Measurements from ENCODE around the gene AFAP1. TPM values are rescaled to one million over a fixed set of nuclear protein-coding genes. Genes with fewer than 3 reads are reported as not detected.

Gene AFAP1
- total RNA-seq, 2 experiments from 2014 or later: 13.6 to 13.8 TPM

GRCh38 chr4:7806338-7807090, 133.1 kb downstream of the AFAP1 start:
- H3K27me3 Mint-ChIP-seq: no peaks in the 10 kb centered on the region
- DNase-seq: no peak
- no peak overlapping the region for H3K4me3 Mint-ChIP-seq
- H3K4me1 Mint-ChIP-seq: peaks cover 11% of the 10 kb centered on the region
- H3K36me3 Mint-ChIP-seq: peaks cover 4% of the 10 kb centered on the region
- no peaks in the 10 kb centered on the region for H3K9me3 Mint-ChIP-seq
- H3K27ac Mint-ChIP-seq: no peak overlapping the region

- no peaks in the 10 kb centered on the region for H3K27me3 Mint-ChIP-seq
- H3K4me1 Mint-ChIP-seq: peaks cover 11% of the 10 kb centered on the region
- DNase-seq: no peak
- peaks cover 4% of the 10 kb centered on the region for H3K36me3 Mint-ChIP-seq
- no peak overlapping the region for H3K27ac Mint-ChIP-seq
- H3K4me3 Mint-ChIP-seq: no peak overlapping the region
- H3K9me3 Mint-ChIP-seq: no peaks in the 10 kb centered on the region
Measured at GRCh38 chr4:7805533-7806337, 133.9 kb downstream of the AFAP1 start.

GRCh38 chr4:7804756-7805385, 134.8 kb downstream of the AFAP1 start:
- peaks cover 7% of the 10 kb centered on the region for H3K36me3 Mint-ChIP-seq
- H3K4me1 Mint-ChIP-seq: peaks cover 11% of the 10 kb centered on the region
- no peak for DNase-seq
- H3K27ac Mint-ChIP-seq: no peak overlapping the region
- H3K9me3 Mint-ChIP-seq: no peaks in the 10 kb centered on the region
- no peaks in the 10 kb centered on the region for H3K27me3 Mint-ChIP-seq
- H3K4me3 Mint-ChIP-seq: no peak overlapping the region

GRCh38 chr4:7803992-7804755, 135.5 kb downstream of the AFAP1 start:
- peak; percentile 79 for DNase-seq
- no peaks in the 10 kb centered on the region for H3K9me3 Mint-ChIP-seq
- H3K4me1 Mint-ChIP-seq: peaks cover 11% of the 10 kb centered on the region
- no peaks in the 10 kb centered on the region for H3K27me3 Mint-ChIP-seq
- H3K4me3 Mint-ChIP-seq: no peak overlapping the region
- H3K36me3 Mint-ChIP-seq: peaks cover 11% of the 10 kb centered on the region
- peak overlapping the region; percentile 49 for H3K27ac Mint-ChIP-seq

GRCh38 chr4:7803371-7803770, 136.3 kb downstream of the AFAP1 start:
- no peak for DNase-seq
- Mint-ChIP-seq H3K27me3 (no peaks in the 10 kb centered on the region), H3K4me1 (peaks cover 11% of the 10 kb centered on the region), H3K36me3 (peaks cover 13% of the 10 kb centered on the region), H3K27ac (no peak overlapping the region), H3K4me3 (no peak overlapping the region), H3K9me3 (no peaks in the 10 kb centered on the region)

GRCh38 chr4:7802093-7802726, 137.5 kb downstream of the AFAP1 start:
- no peaks in the 10 kb centered on the region for H3K27me3 Mint-ChIP-seq
- H3K4me3 Mint-ChIP-seq: no peak overlapping the region
- peak; percentile 70 for DNase-seq
- no peaks in the 10 kb centered on the region for H3K9me3 Mint-ChIP-seq
- H3K4me1 Mint-ChIP-seq: peaks cover 11% of the 10 kb centered on the region
- H3K27ac Mint-ChIP-seq: no peak overlapping the region
- peaks cover 19% of the 10 kb centered on the region for H3K36me3 Mint-ChIP-seq

GRCh38 chr4:7801641-7802040, 138.0 kb downstream of the AFAP1 start:
- DNase-seq: no peak
- Mint-ChIP-seq H3K4me3 (no peak overlapping the region), H3K27me3 (no peaks in the 10 kb centered on the region), H3K4me1 (peaks cover 11% of the 10 kb centered on the region), H3K9me3 (no peaks in the 10 kb centered on the region), H3K27ac (no peak overlapping the region), H3K36me3 (peaks cover 19% of the 10 kb centered on the region)

GRCh38 chr4:7801001-7801400, 138.7 kb downstream of the AFAP1 start:
- peaks cover 19% of the 10 kb centered on the region for H3K36me3 Mint-ChIP-seq
- H3K9me3 Mint-ChIP-seq: no peaks in the 10 kb centered on the region
- no peaks in the 10 kb centered on the region for H3K27me3 Mint-ChIP-seq
- no peak overlapping the region for H3K27ac Mint-ChIP-seq
- DNase-seq: no peak
- H3K4me3 Mint-ChIP-seq: no peak overlapping the region
- peaks cover 11% of the 10 kb centered on the region for H3K4me1 Mint-ChIP-seq

- no peak overlapping the region for H3K27ac Mint-ChIP-seq
- peaks cover 19% of the 10 kb centered on the region for H3K36me3 Mint-ChIP-seq
- H3K4me3 Mint-ChIP-seq: no peak overlapping the region
- H3K9me3 Mint-ChIP-seq: no peaks in the 10 kb centered on the region
- no peaks in the 10 kb centered on the region for H3K27me3 Mint-ChIP-seq
- no peak for DNase-seq
- peaks cover 11% of the 10 kb centered on the region for H3K4me1 Mint-ChIP-seq
Measured at GRCh38 chr4:7800410-7800809, 139.3 kb downstream of the AFAP1 start.

- Mint-ChIP-seq H3K27me3 (no peaks in the 10 kb centered on the region), H3K9me3 (no peaks in the 10 kb centered on the region), H3K36me3 (peaks cover 19% of the 10 kb centered on the region), H3K4me1 (peaks cover 11% of the 10 kb centered on the region), H3K27ac (no peak overlapping the region), H3K4me3 (no peak overlapping the region)
- DNase-seq: no peak
Measured at GRCh38 chr4:7799736-7800135, 139.9 kb downstream of the AFAP1 start.

- H3K4me1 Mint-ChIP-seq: peaks cover 10% of the 10 kb centered on the region
- no peak overlapping the region for H3K4me3 Mint-ChIP-seq
- H3K9me3 Mint-ChIP-seq: no peaks in the 10 kb centered on the region
- no peaks in the 10 kb centered on the region for H3K27me3 Mint-ChIP-seq
- no peak overlapping the region for H3K27ac Mint-ChIP-seq
- DNase-seq: no peak
- peaks cover 19% of the 10 kb centered on the region for H3K36me3 Mint-ChIP-seq
Measured at GRCh38 chr4:7799306-7799705, 140.4 kb downstream of the AFAP1 start.

GRCh38 chr4:7798178-7798995, 141.3 kb downstream of the AFAP1 start:
- DNase-seq: no peak

GRCh38 chr4:7797330-7797729, 142.3 kb downstream of the AFAP1 start:
- DNase-seq: no peak
- Mint-ChIP-seq H3K36me3 (peaks cover 19% of the 10 kb centered on the region), H3K9me3 (no peaks in the 10 kb centered on the region), H3K27me3 (no peaks in the 10 kb centered on the region), H3K4me3 (no peak overlapping the region), H3K27ac (no peak overlapping the region), H3K4me1 (peaks cover 5% of the 10 kb centered on the region)

More at GRCh38 chr4:7798178-7798995, 141.3 kb downstream of the AFAP1 start:
- Mint-ChIP-seq H3K27me3 (no peaks in the 10 kb centered on the region), H3K36me3 (peaks cover 19% of the 10 kb centered on the region), H3K27ac (no peak overlapping the region), H3K9me3 (no peaks in the 10 kb centered on the region), H3K4me3 (no peak overlapping the region), H3K4me1 (peaks cover 5% of the 10 kb centered on the region)

- no peaks in the 10 kb centered on the region for H3K4me1 Mint-ChIP-seq
- DNase-seq: no peak
- no peaks in the 10 kb centered on the region for H3K9me3 Mint-ChIP-seq
- H3K27me3 Mint-ChIP-seq: no peaks in the 10 kb centered on the region
- peaks cover 19% of the 10 kb centered on the region for H3K36me3 Mint-ChIP-seq
- H3K27ac Mint-ChIP-seq: no peak overlapping the region
- no peak overlapping the region for H3K4me3 Mint-ChIP-seq
Measured at GRCh38 chr4:7795983-7796382, 143.7 kb downstream of the AFAP1 start.

Data from activated naive CD8-positive, alpha-beta T cell treated with anti-CD3 and anti-CD28 coated beads for 36 hours (primary cell).